ENCODE measurements around the gene LNX1. TPM values are rescaled to one million over a fixed set of nuclear protein-coding genes. Genes with fewer than 3 reads are reported as not detected.
A peak's percentile ranks its signal among the peaks of the same experiment; 100 is the strongest.

LNX1 gene
- total RNA-seq, 4 donors from 2014 or later = 21.7 to 47.2 (median 36.2) TPM

GRCh38 chr4:53543561-53543960, 47.7 kb downstream of the LNX1 start:
- no peaks in the 10 kb centered on the region for H3K9me3 ChIP-seq
- no peaks in the 10 kb centered on the region for H3K27me3 ChIP-seq
- no peak for TF ChIP-seq CTCF (IDR thresholded peaks at IDR 0.05)
- no peak for TF ChIP-seq POLR2A (IDR thresholded peaks at IDR 0.05)
- H3K4me3 ChIP-seq = no peak overlapping the region
- DNase-seq (ENCODE audit: low spot score in 2 of 2) = no peak
- no peak overlapping the region for H3K27ac ChIP-seq
- no peaks in the 10 kb centered on the region for H3K36me3 ChIP-seq
- H3K4me1 ChIP-seq = peaks cover 32% of the 10 kb centered on the region

- Histone ChIP-seq H3K36me3 (no peaks in the 10 kb centered on the region), H3K9me3 (no peaks in the 10 kb centered on the region), H3K27me3 (no peaks in the 10 kb centered on the region), H3K27ac (peak overlapping the region; percentile 74), H3K4me1 (peaks cover 49% of the 10 kb centered on the region), H3K4me3 (no peak overlapping the region)
- no peak for TF ChIP-seq POLR2AphosphoS5 (IDR thresholded peaks at IDR 0.05)
- TF ChIP-seq CTCF (IDR thresholded peaks at IDR 0.05) = no peak
- 12% methylated on average over 2 of the region's 2 CpGs for WGBS
- DNase-seq (ENCODE audit: low spot score in 2 of 2) = no peak
Measured at GRCh38 chr4:53541577-53542206, 49.6 kb downstream of the LNX1 start.

- TF ChIP-seq EP300 (IDR thresholded peaks at IDR 0.05) = no peak
- TF ChIP-seq POLR2A (IDR thresholded peaks at IDR 0.05) = no peak
- no peak for TF ChIP-seq CTCF (IDR thresholded peaks at IDR 0.05)
- no peak for TF ChIP-seq POLR2AphosphoS5 (IDR thresholded peaks at IDR 0.05)
- Histone ChIP-seq H3K27me3 (no peaks in the 10 kb centered on the region), H3K36me3 (no peaks in the 10 kb centered on the region), H3K9me3 (no peaks in the 10 kb centered on the region), H3K4me1 (peaks cover 57% of the 10 kb centered on the region), H3K27ac (no peak overlapping the region), H3K4me3 (no peak overlapping the region)
- WGBS = 64% methylated on average over 4 of the region's 4 CpGs
- DNase-seq (ENCODE audit: low spot score in 2 of 2) = no peak
Measured at GRCh38 chr4:53538756-53539155, 52.5 kb downstream of the LNX1 start.

GRCh38 chr4:53537606-53538005, 53.7 kb downstream of the LNX1 start:
- WGBS = 44% methylated on average over 3 of the region's 3 CpGs
- TF ChIP-seq POLR2A (IDR thresholded peaks at IDR 0.05) (no peak), POLR2AphosphoS5 (IDR thresholded peaks at IDR 0.05) (no peak), CTCF (IDR thresholded peaks at IDR 0.05) (no peak), EP300 (IDR thresholded peaks at IDR 0.05) (no peak)
- Histone ChIP-seq H3K4me3 (no peak overlapping the region), H3K9me3 (no peaks in the 10 kb centered on the region), H3K36me3 (no peaks in the 10 kb centered on the region), H3K4me1 (peaks cover 53% of the 10 kb centered on the region), H3K27ac (no peak overlapping the region), H3K27me3 (no peaks in the 10 kb centered on the region)
- DNase-seq (ENCODE audit: low spot score in 2 of 2) = no peak

GRCh38 chr4:53536328-53536727, 55.0 kb downstream of the LNX1 start:
- 81% methylated on average over 2 of the region's 2 CpGs for WGBS
- H3K27me3 ChIP-seq = no peaks in the 10 kb centered on the region
- H3K27ac ChIP-seq = no peak overlapping the region
- no peaks in the 10 kb centered on the region for H3K36me3 ChIP-seq
- TF ChIP-seq POLR2A (IDR thresholded peaks at IDR 0.05) (no peak), CTCF (IDR thresholded peaks at IDR 0.05) (no peak), POLR2AphosphoS5 (IDR thresholded peaks at IDR 0.05) (no peak), EP300 (IDR thresholded peaks at IDR 0.05) (no peak)
- H3K4me3 ChIP-seq = no peak overlapping the region
- no peak for DNase-seq (ENCODE audit: low spot score in 2 of 2)
- no peaks in the 10 kb centered on the region for H3K9me3 ChIP-seq
- H3K4me1 ChIP-seq = peaks cover 43% of the 10 kb centered on the region

Measured in suprapubic skin (tissue), 4 donors.